Right lobe of liver (tissue), 4 donors: Measurements from ENCODE around the gene OR2A14.

Experiments used
- POLR2A ChIP-seq: fragments of 450-650 bp; IDR thresholded peaks from one replicate; pipeline ENCODE4 v1.6.1; 2017; ENCODE audit warnings: antibody characterized with exemption, mild to moderate bottlenecking
- TF ChIP-seq, protein P1 (sequence below), 4 donors: fragments of 200-600 bp in 3 of 4; fragments of 450-650 bp in 1 of 4; IDR thresholded peaks; one replicate each; pipeline versions ENCODE4 v1.5.1 to v1.8.0; 2016 to 2022; ENCODE audit warnings: antibody characterized with exemption in 4 of 4, mild to moderate bottlenecking in 2 of 4
- donor health status: DM: no; HTN: no; CAD: no.
- donor health status: DM: no; HTN: no; CAD: no.
- donor health status: DM: no; HTN: yes; CAD: no.

DNA sequence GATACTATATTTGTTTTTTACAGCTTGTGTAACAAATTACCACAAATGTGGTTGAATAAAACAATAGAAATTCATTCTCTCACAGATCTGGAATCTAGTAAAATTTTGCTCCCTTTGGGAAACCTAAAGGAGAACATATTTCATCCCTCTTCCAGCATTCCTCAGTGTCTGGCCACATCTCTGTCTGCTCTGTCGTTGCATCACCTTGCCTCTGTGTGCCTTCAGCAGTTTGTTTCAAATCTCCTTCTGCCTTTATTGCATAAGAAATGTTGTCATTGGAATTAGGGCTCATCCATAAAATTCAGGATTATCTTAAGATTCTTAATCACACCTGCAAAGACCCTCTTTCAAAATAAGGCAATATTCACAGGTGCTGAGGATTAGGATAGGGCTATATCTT, 14.5 kb downstream of the OR2A14 start:
- no peak for TF ChIP-seq POLR2A
- TF ChIP-seq, protein P1, sequence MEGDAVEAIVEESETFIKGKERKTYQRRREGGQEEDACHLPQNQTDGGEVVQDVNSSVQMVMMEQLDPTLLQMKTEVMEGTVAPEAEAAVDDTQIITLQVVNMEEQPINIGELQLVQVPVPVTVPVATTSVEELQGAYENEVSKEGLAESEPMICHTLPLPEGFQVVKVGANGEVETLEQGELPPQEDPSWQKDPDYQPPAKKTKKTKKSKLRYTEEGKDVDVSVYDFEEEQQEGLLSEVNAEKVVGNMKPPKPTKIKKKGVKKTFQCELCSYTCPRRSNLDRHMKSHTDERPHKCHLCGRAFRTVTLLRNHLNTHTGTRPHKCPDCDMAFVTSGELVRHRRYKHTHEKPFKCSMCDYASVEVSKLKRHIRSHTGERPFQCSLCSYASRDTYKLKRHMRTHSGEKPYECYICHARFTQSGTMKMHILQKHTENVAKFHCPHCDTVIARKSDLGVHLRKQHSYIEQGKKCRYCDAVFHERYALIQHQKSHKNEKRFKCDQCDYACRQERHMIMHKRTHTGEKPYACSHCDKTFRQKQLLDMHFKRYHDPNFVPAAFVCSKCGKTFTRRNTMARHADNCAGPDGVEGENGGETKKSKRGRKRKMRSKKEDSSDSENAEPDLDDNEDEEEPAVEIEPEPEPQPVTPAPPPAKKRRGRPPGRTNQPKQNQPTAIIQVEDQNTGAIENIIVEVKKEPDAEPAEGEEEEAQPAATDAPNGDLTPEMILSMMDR (IDR thresholded peaks at IDR 0.05): no peak
